Mononuclear cell (primary cell): ENCODE results near the gene TBCC. TPM values are rescaled to one million over a fixed set of nuclear protein-coding genes. Genes with fewer than 3 reads are reported as not detected.
"Not testable (repeated sequence)": the region's sequence is repeated elsewhere in the genome, so short reads cannot be mapped to it uniquely, and the experiment has no call there.

Source experiments
- H3K27me3 ChIP-seq: 2 replicates; pipeline ENCODE4 v1.6.0; 2011; ENCODE audit warnings: low read length, control low read depth; ENCODE audit not compliant: insufficient read depth
- H3K4me1 ChIP-seq: 2 replicates; pipeline ENCODE4 v1.5.1; 2011; ENCODE audit warnings: mild to moderate bottlenecking, low read length, control low read depth; ENCODE audit not compliant: insufficient read depth
- H3K4me3 ChIP-seq: 2 replicates; pipeline ENCODE4 v1.5.1; 2011; ENCODE audit warnings: mild to moderate bottlenecking, low read length, moderate library complexity
- H3K9me3 ChIP-seq: 2 replicates; pipeline ENCODE4 v1.5.1; 2011; ENCODE audit warnings: low read depth, mild to moderate bottlenecking, control low read depth, low read length
- total RNA-seq: library from RNA; depleted of rRNA; stranded (reverse); fragments of >200 nt; gene quantifications from one replicate; pipeline ENCODE4 v1.2.3, GENCODE V29; 2012

TBCC gene
- total RNA-seq, 1 donor, result 111 TPM

- H3K27me3 ChIP-seq, result no peaks in the 10 kb centered on the region
- H3K4me1 ChIP-seq, result no peaks in the 10 kb centered on the region
- H3K4me3 ChIP-seq, result no peak overlapping the region
- H3K9me3 ChIP-seq, result no peaks in the 10 kb centered on the region
These were observed 10.8 kb upstream of the TBCC start for GRCh38 chr6:42756722-42757121.

- H3K9me3 ChIP-seq, result no peaks in the 10 kb centered on the region
These were observed 8.9 kb upstream of the TBCC start for GRCh38 chr6:42754759-42755158.

GRCh38 chr6:42751055-42751454 lies 5.2 kb upstream of the TBCC start:
- no peak overlapping the region for H3K4me3 ChIP-seq
- peaks cover 16% of the 10 kb centered on the region for H3K4me1 ChIP-seq
- no peaks in the 10 kb centered on the region for H3K9me3 ChIP-seq
- no peaks in the 10 kb centered on the region for H3K27me3 ChIP-seq

More at GRCh38 chr6:42754759-42755158, 8.9 kb upstream of the TBCC start:
- no peaks in the 10 kb centered on the region for H3K27me3 ChIP-seq
- no peak overlapping the region for H3K4me3 ChIP-seq
- no peaks in the 10 kb centered on the region for H3K4me1 ChIP-seq

GRCh38 chr6:42748203-42748898 lies 2.4 kb upstream of the TBCC start:
- Histone ChIP-seq H3K4me3 (no peak overlapping the region), H3K27me3 (no peaks in the 10 kb centered on the region)

GRCh38 chr6:42746463-42747391 lies 824 bp upstream of the TBCC start:
- H3K4me3 ChIP-seq, result peak overlapping the region; percentile 99
- H3K27me3 ChIP-seq, result no peaks in the 10 kb centered on the region
- no peaks in the 10 kb centered on the region for H3K9me3 ChIP-seq
- peaks cover 32% of the 10 kb centered on the region for H3K4me1 ChIP-seq

More at GRCh38 chr6:42748203-42748898, 2.4 kb upstream of the TBCC start:
- Histone ChIP-seq H3K9me3 (no peaks in the 10 kb centered on the region), H3K4me1 (peaks cover 32% of the 10 kb centered on the region)

- H3K9me3 ChIP-seq, result no peaks in the 10 kb centered on the region
- no peaks in the 10 kb centered on the region for H3K27me3 ChIP-seq
- H3K4me1 ChIP-seq, result peaks cover 32% of the 10 kb centered on the region
- peak overlapping the region; percentile 99 for H3K4me3 ChIP-seq
These were observed 742 bp downstream of the TBCC start for GRCh38 chr6:42745083-42745639.

GRCh38 chr6:42744351-42744893 lies 1.5 kb downstream of the TBCC start:
- no peaks in the 10 kb centered on the region for H3K27me3 ChIP-seq
- no peaks in the 10 kb centered on the region for H3K9me3 ChIP-seq
- peaks cover 32% of the 10 kb centered on the region for H3K4me1 ChIP-seq
- H3K4me3 ChIP-seq, result peak overlapping the region; percentile 99

- H3K27me3 ChIP-seq, result no peaks in the 10 kb centered on the region
- peaks cover 17% of the 10 kb centered on the region for H3K4me1 ChIP-seq
- H3K4me3 ChIP-seq, result no peak overlapping the region
- H3K9me3 ChIP-seq, result no peaks in the 10 kb centered on the region
These were observed 3.6 kb downstream of the TBCC start for GRCh38 chr6:42742116-42742894.

GRCh38 chr6:42740725-42741124 lies 5.2 kb downstream of the TBCC start:
- Histone ChIP-seq H3K27me3 (no peaks in the 10 kb centered on the region), H3K4me1 (peaks cover 16% of the 10 kb centered on the region), H3K9me3 (no peaks in the 10 kb centered on the region), H3K4me3 (no peak overlapping the region)

GRCh38 chr6:42735976-42736375 lies 9.9 kb downstream of the TBCC start:
- H3K9me3 ChIP-seq, result no peaks in the 10 kb centered on the region
- H3K27me3 ChIP-seq, result no peaks in the 10 kb centered on the region
- H3K4me3 ChIP-seq, result no peak overlapping the region
- H3K4me1 ChIP-seq, result no peaks in the 10 kb centered on the region

- H3K27me3 ChIP-seq, H3K4me1 ChIP-seq, H3K9me3 ChIP-seq, H3K4me3 ChIP-seq: not testable (repeated sequence)
These were observed 11.9 kb downstream of the TBCC start for GRCh38 chr6:42733867-42734481.

- no peaks in the 10 kb centered on the region for H3K9me3 ChIP-seq
- peaks cover 15% of the 10 kb centered on the region for H3K4me1 ChIP-seq
- H3K27me3 ChIP-seq, result no peaks in the 10 kb centered on the region
- H3K4me3 ChIP-seq, result no peak overlapping the region
These were observed 16.2 kb downstream of the TBCC start for GRCh38 chr6:42729731-42730130.

GRCh38 chr6:42727627-42728026 lies 18.3 kb downstream of the TBCC start:
- Histone ChIP-seq H3K9me3 (no peaks in the 10 kb centered on the region), H3K27me3 (no peaks in the 10 kb centered on the region), H3K4me1 (peaks cover 15% of the 10 kb centered on the region), H3K4me3 (no peak overlapping the region)

- Histone ChIP-seq H3K27me3 (no peaks in the 10 kb centered on the region), H3K9me3 (no peaks in the 10 kb centered on the region), H3K4me3 (peak overlapping the region; percentile 57), H3K4me1 (peaks cover 15% of the 10 kb centered on the region)
These were observed 18.8 kb downstream of the TBCC start for GRCh38 chr6:42727087-42727611.
